Measurements from ENCODE around the gene ARMC9. TPM values are rescaled to one million over a fixed set of nuclear protein-coding genes. Genes with fewer than 3 reads are reported as not detected.
"Not testable (repeated sequence)": the region's sequence is repeated elsewhere in the genome, so short reads cannot be mapped to it uniquely, and the experiment has no call there.

ARMC9 gene
- total RNA-seq, 2 experiments from 2014 or later: 2.0 to 2.5 TPM

DNA sequence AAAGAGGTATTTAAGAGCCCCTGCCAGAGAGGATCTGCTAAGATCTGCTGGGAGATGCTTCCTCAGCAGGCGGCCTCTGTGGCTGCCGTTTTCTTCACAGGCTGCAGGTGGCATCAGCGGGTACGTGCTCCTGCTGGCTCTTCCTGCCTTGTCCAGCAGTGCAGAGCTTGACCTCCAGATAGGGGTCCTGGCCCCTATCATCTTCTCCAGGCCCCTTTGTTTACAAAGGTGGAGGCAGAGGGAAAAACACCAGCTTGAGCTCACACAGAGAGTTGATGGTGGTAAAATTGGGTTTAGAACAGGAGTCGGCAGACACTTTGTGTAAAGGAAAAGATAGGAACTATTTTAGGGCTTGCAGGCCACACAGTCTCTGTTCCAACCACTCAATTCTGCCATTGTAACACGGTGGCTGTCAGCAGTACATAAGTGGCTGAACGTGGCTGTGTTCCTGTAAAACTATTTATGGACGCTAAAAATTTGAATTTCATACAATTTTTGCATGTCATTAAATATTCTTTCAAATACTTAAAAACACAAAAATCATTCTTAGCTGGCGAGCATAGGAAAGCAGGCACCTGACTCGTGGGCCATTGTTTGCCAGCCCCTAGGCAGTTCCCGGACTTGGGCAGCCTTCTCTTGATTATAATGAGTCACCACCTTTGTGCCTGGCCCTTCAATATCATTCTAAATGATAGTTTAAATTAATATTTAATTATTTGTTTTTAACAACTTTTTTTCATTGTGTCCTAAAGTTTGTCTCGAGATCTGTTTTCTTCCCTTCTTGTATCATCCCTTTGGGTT is 98.9 kb downstream of the ARMC9 start:
- H3K27ac Mint-ChIP-seq: no peak overlapping the region
- H3K36me3 Mint-ChIP-seq: no peaks in the 10 kb centered on the region
- peaks cover 4% of the 10 kb centered on the region for H3K4me1 Mint-ChIP-seq
- no peak for ATAC-seq (ENCODE audit: low read depth)
- H3K27me3 Mint-ChIP-seq: no peaks in the 10 kb centered on the region
- no peak overlapping the region for H3K4me3 Mint-ChIP-seq
- H3K9me3 Mint-ChIP-seq: no peaks in the 10 kb centered on the region
- DNase-seq: peak; percentile 39
- POLR2A ChIA-PET: no interaction called here

DNA sequence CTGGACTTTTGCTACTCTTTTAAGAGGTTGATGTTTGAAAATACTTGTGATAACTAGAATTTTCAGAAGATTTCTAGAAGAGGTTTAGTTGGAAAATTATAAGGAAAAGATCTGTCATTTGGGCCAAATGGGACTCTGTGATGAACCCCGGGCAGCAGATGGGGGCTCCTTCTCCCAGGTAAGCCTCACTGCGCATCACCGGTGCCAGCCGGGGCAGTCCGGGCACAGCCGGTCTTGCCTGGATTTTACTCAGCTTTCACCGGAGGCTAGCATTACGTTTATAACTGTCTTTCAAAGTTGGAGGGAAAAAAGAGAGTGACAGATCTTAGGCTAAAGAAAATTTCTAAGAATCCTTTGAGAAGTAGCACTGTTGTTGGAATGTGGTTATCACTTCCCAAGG is 99.7 kb downstream of the ARMC9 start:
- ATAC-seq (ENCODE audit: low read depth): no peak
- H3K27ac Mint-ChIP-seq: no peak overlapping the region
- H3K27me3 Mint-ChIP-seq: no peaks in the 10 kb centered on the region
- POLR2A ChIA-PET: no interaction called here
- H3K4me3 Mint-ChIP-seq: no peak overlapping the region
- H3K36me3 Mint-ChIP-seq: no peaks in the 10 kb centered on the region
- H3K9me3 Mint-ChIP-seq: no peaks in the 10 kb centered on the region
- DNase-seq: no peak
- H3K4me1 Mint-ChIP-seq: peaks cover 4% of the 10 kb centered on the region

DNA sequence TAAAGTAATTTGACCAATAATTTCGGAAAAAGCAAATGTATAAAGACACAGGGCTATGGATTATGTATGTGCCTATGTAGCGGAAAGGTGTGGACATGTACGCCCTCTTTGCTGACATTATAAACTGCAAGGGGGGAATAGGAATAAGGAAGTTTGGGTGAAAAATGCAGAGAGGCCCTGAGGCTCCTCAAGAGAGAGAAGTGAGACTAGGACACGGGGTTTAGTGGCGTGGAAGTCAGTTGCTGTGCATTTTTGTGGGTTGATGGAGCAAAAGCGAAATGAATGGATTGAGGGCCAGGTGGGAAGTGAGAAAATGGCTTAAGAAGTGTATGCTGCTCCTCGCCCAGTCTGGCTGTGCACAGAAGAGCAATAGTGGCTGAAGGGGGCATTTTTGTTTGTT is 100.8 kb downstream of the ARMC9 start:
- Mint-ChIP-seq H3K9me3 (no peaks in the 10 kb centered on the region), H3K27me3 (no peaks in the 10 kb centered on the region)
- POLR2A ChIA-PET: no interaction called here

DNA sequence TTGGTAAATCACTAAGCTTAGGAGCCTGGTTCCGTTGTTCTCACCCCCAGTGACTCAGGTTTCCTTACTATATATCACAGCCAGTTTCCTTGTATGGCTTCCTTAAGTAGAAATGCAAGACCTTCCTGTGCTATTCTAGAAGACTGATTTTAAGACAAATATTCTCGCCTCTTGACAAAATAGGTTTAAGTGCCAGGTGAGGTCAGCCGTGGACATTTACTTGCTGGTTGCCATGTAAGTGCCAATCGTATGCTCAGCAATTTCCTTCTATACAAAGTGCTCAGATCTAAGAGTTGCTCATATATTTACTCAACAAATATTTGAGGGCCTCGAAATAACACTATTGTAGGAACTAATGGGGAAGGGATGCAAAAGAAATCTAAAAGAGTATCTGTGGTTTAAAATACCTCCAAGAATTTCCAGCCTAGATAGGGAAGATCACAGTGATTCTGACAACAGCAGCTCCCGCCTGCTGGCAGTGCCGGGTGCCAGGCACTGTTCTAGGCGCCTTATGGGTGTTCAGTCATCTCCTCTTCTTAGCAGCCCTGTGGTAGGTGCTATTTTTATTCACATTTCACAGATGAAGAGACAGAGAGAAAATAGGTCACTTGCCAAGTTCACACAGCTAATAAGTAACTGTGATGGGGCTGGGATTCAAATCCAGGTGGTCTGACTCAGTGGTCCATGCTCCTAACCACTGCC is 101.7 kb downstream of the ARMC9 start:
- DNase-seq (no peak), ATAC-seq (ENCODE audit: low read depth) (no peak)
- H3K27ac Mint-ChIP-seq: no peak overlapping the region
- H3K4me1 Mint-ChIP-seq: peaks cover 4% of the 10 kb centered on the region
- H3K9me3 Mint-ChIP-seq: no peaks in the 10 kb centered on the region
- no peak overlapping the region for H3K4me3 Mint-ChIP-seq
- H3K36me3 Mint-ChIP-seq: no peaks in the 10 kb centered on the region
- POLR2A ChIA-PET: no interaction called here
- no peaks in the 10 kb centered on the region for H3K27me3 Mint-ChIP-seq

More for the DNA sequence above, 100.8 kb downstream of the ARMC9 start:
- peaks cover 4% of the 10 kb centered on the region for H3K4me1 Mint-ChIP-seq
- H3K27ac Mint-ChIP-seq: no peak overlapping the region
- no peaks in the 10 kb centered on the region for H3K36me3 Mint-ChIP-seq
- H3K4me3 Mint-ChIP-seq: no peak overlapping the region
- ATAC-seq (ENCODE audit: low read depth): no peak
- DNase-seq: no peak

DNA sequence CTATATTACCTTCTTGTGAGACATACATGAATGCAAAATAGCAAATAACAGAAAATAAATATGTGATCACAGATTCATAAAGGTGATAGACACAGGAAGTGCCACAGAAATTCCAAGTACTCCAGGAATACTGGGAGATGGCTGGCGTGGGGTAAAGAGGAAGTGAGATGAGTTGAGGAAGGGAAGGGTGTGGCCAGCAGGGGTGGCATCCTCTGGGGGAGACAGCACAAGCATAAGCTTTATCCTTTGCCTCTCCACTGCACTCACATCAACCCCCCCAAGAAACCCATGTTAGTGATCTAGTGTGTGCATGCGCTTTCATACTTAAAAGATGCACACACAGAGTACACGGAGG is 102.3 kb downstream of the ARMC9 start:
- no peaks in the 10 kb centered on the region for H3K9me3 Mint-ChIP-seq
- peaks cover 4% of the 10 kb centered on the region for H3K4me1 Mint-ChIP-seq
- no peaks in the 10 kb centered on the region for H3K36me3 Mint-ChIP-seq
- peaks cover 2% of the 10 kb centered on the region for H3K27me3 Mint-ChIP-seq
- H3K27ac Mint-ChIP-seq: no peak overlapping the region
- POLR2A ChIA-PET: no interaction called here
- ATAC-seq (ENCODE audit: low read depth): no peak
- DNase-seq: no peak
- H3K4me3 Mint-ChIP-seq: no peak overlapping the region

DNA sequence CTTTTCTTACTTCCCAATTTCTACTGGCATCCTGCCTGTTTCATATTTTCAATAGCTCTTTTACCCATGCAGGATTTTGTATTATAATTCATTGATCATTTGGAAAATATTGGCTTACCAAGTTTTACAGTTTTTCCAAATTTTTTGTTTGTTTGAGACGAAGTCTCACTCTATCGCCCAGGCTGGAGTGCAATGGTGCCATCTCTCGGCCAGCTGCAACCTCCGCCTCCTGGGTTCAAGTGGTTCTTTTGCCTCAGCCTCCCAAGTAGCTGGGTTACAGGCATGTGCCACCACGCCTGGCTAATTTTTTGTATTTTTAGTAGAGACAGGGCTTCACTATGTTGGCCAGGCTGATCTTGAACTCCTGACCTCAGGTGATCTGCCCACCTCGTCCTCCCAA is 105.8 kb downstream of the ARMC9 start:
- ATAC-seq (ENCODE audit: low read depth); POLR2A ChIA-PET; H3K27ac Mint-ChIP-seq; H3K4me3 Mint-ChIP-seq; H3K36me3 Mint-ChIP-seq; DNase-seq; H3K27me3 Mint-ChIP-seq; H3K4me1 Mint-ChIP-seq; H3K9me3 Mint-ChIP-seq: not testable (repeated sequence)

DNA sequence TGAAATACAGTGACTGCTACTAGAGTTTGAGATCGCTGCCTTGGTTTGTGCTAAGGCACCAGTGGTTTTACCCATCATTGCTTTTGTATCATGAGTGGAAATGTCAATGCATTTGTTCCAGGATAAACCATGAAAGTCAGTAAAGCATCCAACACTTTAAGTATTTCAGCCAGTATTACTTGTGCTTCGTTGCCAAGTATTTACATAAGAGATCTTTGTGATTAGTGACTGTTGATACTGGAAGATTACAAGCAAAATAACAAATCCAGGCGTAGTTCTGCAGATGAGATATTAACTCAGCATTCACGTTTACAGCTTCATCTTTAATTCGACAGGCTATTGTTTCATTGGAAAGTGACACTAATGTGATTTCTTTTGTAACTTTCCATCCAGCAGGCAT is 106.8 kb downstream of the ARMC9 start:
- no peak for ATAC-seq (ENCODE audit: low read depth)

DNA sequence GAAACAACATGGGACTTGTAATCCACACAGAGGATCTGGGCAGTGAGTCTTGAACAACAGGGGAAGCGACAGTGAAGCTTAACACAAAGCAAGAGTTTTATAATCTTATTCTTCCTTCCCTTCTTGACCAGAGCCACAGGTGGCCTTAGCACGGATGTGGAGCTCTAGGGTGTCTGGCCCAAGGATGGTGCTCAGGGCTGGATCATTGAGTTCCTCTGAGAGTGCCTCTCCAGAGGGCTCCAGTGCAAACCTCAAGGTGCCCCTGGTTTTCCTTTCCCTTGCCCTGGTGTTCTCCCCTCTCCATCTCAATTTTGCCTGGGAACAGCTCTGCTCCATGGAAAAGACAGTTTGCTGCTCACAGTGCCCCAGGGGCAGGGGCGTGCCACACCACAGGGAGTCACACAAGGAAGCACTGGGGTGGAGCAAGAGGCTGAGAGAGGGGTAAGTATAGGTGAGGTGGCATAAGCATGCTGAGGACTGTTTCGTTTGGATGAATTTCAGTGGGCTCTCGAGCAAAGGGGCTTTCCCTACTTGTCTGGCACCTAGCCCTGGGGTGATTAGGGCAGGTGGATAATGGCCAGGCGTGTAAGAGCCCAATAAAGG is 108.5 kb downstream of the ARMC9 start:
- ATAC-seq (ENCODE audit: low read depth) (no peak), DNase-seq (no peak)
- H3K27ac Mint-ChIP-seq: no peak overlapping the region
- no peaks in the 10 kb centered on the region for H3K9me3 Mint-ChIP-seq
- H3K27me3 Mint-ChIP-seq: peaks cover 8% of the 10 kb centered on the region
- POLR2A ChIA-PET: no interaction called here
- H3K4me1 Mint-ChIP-seq: no peaks in the 10 kb centered on the region
- no peaks in the 10 kb centered on the region for H3K36me3 Mint-ChIP-seq
- no peak overlapping the region for H3K4me3 Mint-ChIP-seq

More for the DNA sequence above, 106.8 kb downstream of the ARMC9 start:
- H3K4me3 Mint-ChIP-seq: no peak overlapping the region
- POLR2A ChIA-PET: no interaction called here
- peaks cover 4% of the 10 kb centered on the region for H3K4me1 Mint-ChIP-seq
- H3K27me3 Mint-ChIP-seq: peaks cover 8% of the 10 kb centered on the region
- H3K36me3 Mint-ChIP-seq: no peaks in the 10 kb centered on the region
- no peaks in the 10 kb centered on the region for H3K9me3 Mint-ChIP-seq
- H3K27ac Mint-ChIP-seq: no peak overlapping the region
- no peak for DNase-seq

DNA sequence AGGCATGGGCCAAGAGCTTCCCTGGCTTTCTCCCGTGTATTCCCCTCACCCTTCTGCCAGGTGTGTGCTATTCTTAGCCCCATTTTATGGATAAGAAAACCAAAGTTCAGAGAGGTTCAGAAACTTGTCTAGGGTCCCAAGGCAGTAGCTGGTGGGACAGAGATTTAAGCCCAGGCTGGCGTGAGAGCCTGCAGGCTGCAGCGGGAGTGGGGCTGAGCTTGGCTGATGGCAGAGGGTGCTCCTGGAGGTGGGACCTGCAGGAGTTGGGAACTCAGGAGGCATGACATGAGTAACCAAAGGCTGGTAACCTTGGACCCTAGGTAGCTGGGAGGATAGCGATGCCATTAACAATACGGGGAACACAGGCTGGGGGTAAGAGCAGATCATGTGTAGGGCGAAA is 109.8 kb downstream of the ARMC9 start:
- no peaks in the 10 kb centered on the region for H3K4me1 Mint-ChIP-seq
- DNase-seq (no peak), ATAC-seq (ENCODE audit: low read depth) (no peak)
- no peaks in the 10 kb centered on the region for H3K9me3 Mint-ChIP-seq
- peaks cover 8% of the 10 kb centered on the region for H3K27me3 Mint-ChIP-seq
- no peak overlapping the region for H3K27ac Mint-ChIP-seq
- no peaks in the 10 kb centered on the region for H3K36me3 Mint-ChIP-seq
- no peak overlapping the region for H3K4me3 Mint-ChIP-seq
- POLR2A ChIA-PET: no interaction called here

DNA sequence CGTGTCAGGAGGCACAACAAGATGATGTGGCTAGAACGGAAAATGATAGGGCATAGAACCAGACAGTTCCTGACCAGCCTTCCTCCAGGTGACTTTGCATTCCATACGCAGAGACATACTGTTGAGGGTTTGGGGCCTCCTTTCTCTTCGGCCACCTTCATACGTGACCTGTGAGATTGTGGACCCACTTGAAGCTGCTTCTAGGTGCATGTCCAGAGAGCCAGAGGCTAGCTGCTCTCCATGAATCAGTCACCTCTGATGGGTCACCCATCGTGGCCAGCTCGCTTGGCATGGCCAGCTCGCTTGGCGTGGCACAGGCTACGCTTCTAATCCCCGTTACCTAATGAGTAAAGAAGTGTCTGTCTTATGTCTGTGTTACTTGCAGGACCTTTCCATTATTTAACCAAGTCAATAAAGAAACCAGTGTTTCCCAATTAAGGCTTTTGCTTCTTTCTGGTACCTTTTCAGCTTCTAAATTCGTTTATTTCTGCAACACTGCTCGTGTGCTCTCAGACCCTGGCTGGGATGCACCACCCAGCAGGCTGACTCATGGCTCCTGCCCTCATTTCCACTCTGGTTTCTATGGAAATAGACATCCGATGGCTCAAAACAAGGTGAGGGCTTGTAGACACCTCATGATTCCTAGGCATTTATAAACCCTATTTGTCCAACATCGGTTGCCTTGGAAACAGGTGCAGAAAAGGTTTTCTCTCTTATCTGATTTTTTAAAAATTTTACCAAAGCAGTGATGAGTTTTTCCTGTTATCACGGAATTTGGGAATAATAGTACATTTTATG is 110.4 kb downstream of the ARMC9 start:
- H3K4me3 Mint-ChIP-seq: no peak overlapping the region
- no peaks in the 10 kb centered on the region for H3K36me3 Mint-ChIP-seq
- POLR2A ChIA-PET: no interaction called here
- H3K9me3 Mint-ChIP-seq: no peaks in the 10 kb centered on the region
- DNase-seq (no peak), ATAC-seq (ENCODE audit: low read depth) (no peak)
- H3K27me3 Mint-ChIP-seq: peaks cover 8% of the 10 kb centered on the region
- H3K4me1 Mint-ChIP-seq: no peaks in the 10 kb centered on the region
- H3K27ac Mint-ChIP-seq: no peak overlapping the region

DNA sequence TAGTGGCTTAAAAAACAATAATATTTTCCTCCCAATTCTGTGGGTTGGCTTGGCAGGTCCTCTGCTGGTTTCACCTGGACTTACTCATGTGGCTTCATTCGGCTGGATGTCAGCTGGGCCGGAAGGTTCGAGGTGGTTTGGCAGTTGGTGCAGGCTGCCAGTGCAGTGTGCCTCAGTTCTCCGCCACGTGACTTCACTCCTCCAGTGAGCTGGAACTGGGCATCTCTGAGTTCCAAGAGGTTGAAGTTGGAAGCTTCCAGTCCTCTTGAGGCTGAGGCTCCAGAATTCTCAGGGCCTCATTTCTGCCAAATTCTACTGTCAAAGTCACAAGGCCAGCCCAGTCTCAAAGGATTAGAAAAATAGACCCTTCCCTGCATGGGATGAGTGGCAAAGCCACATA is 113.6 kb downstream of the ARMC9 start:
- DNase-seq: no peak
- Mint-ChIP-seq H3K27me3 (peaks cover 5% of the 10 kb centered on the region), H3K27ac (no peak overlapping the region), H3K4me3 (no peak overlapping the region), H3K9me3 (peaks cover 2% of the 10 kb centered on the region), H3K36me3 (no peaks in the 10 kb centered on the region), H3K4me1 (no peaks in the 10 kb centered on the region)
- POLR2A ChIA-PET: no interaction called here
- ATAC-seq (ENCODE audit: low read depth): no peak

DNA sequence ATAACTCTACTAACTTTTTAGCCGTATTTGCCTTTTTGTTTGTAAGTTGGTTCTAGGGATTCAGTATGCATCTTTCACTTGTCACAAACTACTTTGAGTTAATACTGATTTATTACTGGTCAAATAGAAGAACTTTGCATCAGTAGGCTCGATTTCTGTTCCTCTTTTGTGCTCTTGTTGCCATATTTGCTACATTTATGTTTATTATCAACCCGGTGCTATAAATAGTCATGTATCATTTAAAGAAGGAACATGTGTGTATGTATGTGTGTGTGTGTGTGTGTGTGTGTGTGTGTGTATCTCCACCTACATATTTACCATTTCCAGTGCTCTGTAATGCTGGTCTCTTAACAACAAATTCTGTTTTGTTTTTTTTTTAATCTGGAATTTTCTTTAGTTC is 117.5 kb downstream of the ARMC9 start:
- H3K9me3 Mint-ChIP-seq: peaks cover 9% of the 10 kb centered on the region
- H3K27me3 Mint-ChIP-seq: peaks cover 3% of the 10 kb centered on the region
- H3K27ac Mint-ChIP-seq: no peak overlapping the region
- ATAC-seq (ENCODE audit: low read depth): no peak
- POLR2A ChIA-PET: no interaction called here
- no peak for DNase-seq
- H3K36me3 Mint-ChIP-seq: peaks cover 2% of the 10 kb centered on the region
- peaks cover 2% of the 10 kb centered on the region for H3K4me1 Mint-ChIP-seq
- no peak overlapping the region for H3K4me3 Mint-ChIP-seq

DNA sequence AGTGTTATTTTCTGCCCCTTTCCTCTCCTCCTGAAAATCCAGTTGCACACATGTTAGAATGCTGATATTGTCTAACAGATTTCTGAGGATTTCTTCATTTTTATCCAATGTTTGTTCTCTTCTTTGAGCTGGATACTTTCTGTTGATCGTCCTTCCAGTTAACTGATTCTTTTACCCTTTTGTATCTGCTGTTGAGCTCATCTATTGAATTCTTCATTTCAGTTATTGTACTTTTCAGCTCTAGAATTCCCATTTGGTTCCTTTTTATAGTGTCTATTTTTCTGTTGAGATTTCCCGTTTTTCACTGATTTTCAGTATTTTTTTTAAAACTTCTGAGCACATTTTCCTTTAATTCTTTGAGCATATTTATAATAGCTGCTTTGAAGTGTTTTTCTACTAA is 119.1 kb downstream of the ARMC9 start:
- ATAC-seq (ENCODE audit: low read depth) (no peak), DNase-seq (no peak)
- no peak overlapping the region for H3K4me3 Mint-ChIP-seq
- POLR2A ChIA-PET: no interaction called here
- peaks cover 9% of the 10 kb centered on the region for H3K9me3 Mint-ChIP-seq
- peaks cover 2% of the 10 kb centered on the region for H3K36me3 Mint-ChIP-seq
- H3K27ac Mint-ChIP-seq: no peak overlapping the region
- H3K4me1 Mint-ChIP-seq: peaks cover 11% of the 10 kb centered on the region
- peaks cover 8% of the 10 kb centered on the region for H3K27me3 Mint-ChIP-seq
